B cell (primary cell): ENCODE measurements around the gene DCAKD. TPM values are rescaled to one million over a fixed set of nuclear protein-coding genes. Genes with fewer than 3 reads are reported as not detected.

Experiments used
- ATAC-seq: fragments of 200-7000 bp; cut with Tn5 transposase; one replicate; pipeline ENCODE4 v1.10.0; 2021; ENCODE audit warnings: low read depth, mild to moderate bottlenecking, moderate number of reproducible peaks, moderate library complexity
- CTCF ChIA-PET: fragments of 350-600 bp; sonication (Branson Sonifier 250); formaldehyde crosslinking; loops from one replicate; lab custom pipeline; 2021; ENCODE audit warnings: antibody characterized with exemption, inconsistent platforms; lab: Charles Lee
- POLR2A ChIA-PET: fragments of 350-600 bp; sonication (Branson Sonifier 250); formaldehyde crosslinking; loops from one replicate; lab custom pipeline; 2021; ENCODE audit warnings: antibody characterized with exemption; lab: Charles Lee
- DNase-seq: peaks from one replicate; pipeline ENCODE4 v3.0.0; 2013
- H2AFZ ChIP-seq: 2 replicates; pipeline ENCODE4 v1.6.1; 2012; ENCODE audit warnings: mild to moderate bottlenecking, low read depth, low read length; ENCODE audit not compliant: insufficient read depth, poor library complexity, severe bottlenecking
- H3K27ac ChIP-seq, 2 donors: 1 replicate in 1 of 2; 2 replicates in 1 of 2; pipeline ENCODE4 v1.5.1; 2012 to 2013; ENCODE audit warnings: low read length in 2 of 2, mild to moderate bottlenecking in 2 of 2, moderate library complexity in 1 of 2
- H3K27me3 ChIP-seq, 4 experiments: fragments of 200-600 bp in 1 of 4; sonication (generic) in 1 of 4; replicated peaks in 1 of 4; 1 replicate in 2 of 4; 2 replicates in 2 of 4; pipeline versions ENCODE4 v1.6.1 to v1.7.0; 2013 to 2016; ENCODE audit warnings: low read length in 3 of 4, mild to moderate bottlenecking in 2 of 4, mixed read lengths in 1 of 4, moderate library complexity in 1 of 4; ENCODE audit not compliant: insufficient read depth in 4 of 4, control insufficient read depth in 3 of 4; ENCODE audit errors: control extremely low read depth in 1 of 4
- H3K36me3 ChIP-seq, 2 experiments: replicated peaks in 1 of 2; 1 replicate in 1 of 2; 2 replicates in 1 of 2; pipeline versions ENCODE4 v1.6.1 to v1.7.1; 2013; ENCODE audit warnings: low read length in 1 of 2; ENCODE audit not compliant: insufficient read depth in 2 of 2, control insufficient read depth in 1 of 2; ENCODE audit errors: control extremely low read depth in 1 of 2, extremely low read depth in 1 of 2
- H3K4me1 ChIP-seq, 2 donors: fragments of 200-600 bp in 1 of 2; sonication (generic) in 1 of 2; 1 replicate in 1 of 2; 2 replicates in 1 of 2; pipeline versions ENCODE4 v1.5.1 to v1.6.1; 2013 to 2017; ENCODE audit warnings: low read length in 2 of 2; ENCODE audit not compliant: control insufficient read depth in 2 of 2, insufficient read depth in 2 of 2
- H3K4me2 ChIP-seq: replicated peaks from 2 replicates; pipeline ENCODE3; 2012; ENCODE audit warnings: mild to moderate bottlenecking, low read depth, low read length; ENCODE audit not compliant: poor library complexity, severe bottlenecking
- H3K4me3 ChIP-seq, 5 experiments: fragments of 200-600 bp in 1 of 5; sonication (generic) in 1 of 5; 1 replicate in 3 of 5; 2 replicates in 2 of 5; pipeline versions ENCODE4 v1.5.1 to v1.7.0; 2011 to 2016; ENCODE audit warnings: low read length in 4 of 5, mild to moderate bottlenecking in 4 of 5, low read depth in 2 of 5, control low read depth in 1 of 5, moderate library complexity in 1 of 5; ENCODE audit not compliant: insufficient read depth in 1 of 5; ENCODE audit errors: control extremely low read depth in 1 of 5, extremely low read depth in 1 of 5
- H3K79me2 ChIP-seq: fragments of 200-600 bp; sonication (generic); one replicate; pipeline ENCODE4 v1.6.0; 2016; ENCODE audit warnings: low read length; ENCODE audit not compliant: control insufficient read depth, insufficient read depth
- H3K9ac ChIP-seq: fragments of 200-600 bp; sonication (generic); 2 replicates; pipeline ENCODE4 v1.6.1; 2017; ENCODE audit warnings: mild to moderate bottlenecking, low read length, moderate library complexity
- H3K9me3 ChIP-seq, 3 donors: one replicate each; pipeline versions ENCODE4 v1.6.1 to v1.7.1; 2013; ENCODE audit warnings: low read length in 2 of 3; ENCODE audit not compliant: control insufficient read depth in 2 of 3, insufficient read depth in 1 of 3; ENCODE audit errors: control extremely low read depth in 1 of 3
- H4K20me1 ChIP-seq: 2 replicates; pipeline ENCODE4 v1.6.0; 2012; ENCODE audit warnings: mild to moderate bottlenecking, low read length; ENCODE audit not compliant: insufficient read depth, control insufficient read depth, poor library complexity, severe bottlenecking
- H3K27ac Mint-ChIP-seq: one replicate; pipeline ENCODE4 v1.8.0; 2021; ENCODE audit warnings: mixed read lengths
- H3K27me3 Mint-ChIP-seq: one replicate; pipeline ENCODE4 v1.8.0; 2021; ENCODE audit warnings: mixed read lengths
- H3K4me1 Mint-ChIP-seq: one replicate; pipeline ENCODE4 v1.8.0; 2021; ENCODE audit warnings: mixed read lengths
- H3K4me3 Mint-ChIP-seq: one replicate; pipeline ENCODE4 v1.8.0; 2021; ENCODE audit warnings: mixed read lengths
- H3K9me3 Mint-ChIP-seq: one replicate; pipeline ENCODE4 v1.8.0; 2022; ENCODE audit warnings: mixed read lengths; ENCODE audit not compliant: insufficient read depth
- CTCF ChIP-seq: fragments of 200-600 bp; IDR thresholded peaks from one replicate; pipeline ENCODE4 v1.8.0; 2022; ENCODE audit warnings: antibody characterized with exemption, mild to moderate bottlenecking
- EZH2 ChIP-seq: IDR thresholded peaks from 2 replicates; pipeline ENCODE4 v1.6.1; 2012; ENCODE audit warnings: borderline replicate concordance, low read depth, mild to moderate bottlenecking, moderate library complexity, low read length; ENCODE audit not compliant: insufficient read depth, poor library complexity, severe bottlenecking
- WGBS: methylation state at CpG from one replicate; pipeline ENCODE4 v1.1.5; 2013; ENCODE audit warnings: missing lambda C conversion rate; ENCODE audit not compliant: insufficient coverage; 5-methylcytosine and 5-hydroxymethylcytosine counted together
- intact Hi-C: fragments of 100-400 bp; cut with micrococcal nuclease; formaldehyde crosslinking; loops from one replicate; pipeline ENCODE4 v1.10.0; 2022
- polyA plus RNA-seq: library from polyadenylated mRNA; depleted of rRNA; stranded (reverse); fragments of >200 nt; gene quantifications from 2 replicates; pipeline ENCODE4 v1.2.3, GENCODE V29; 2012
- total RNA-seq, 2 donors: library from RNA; stranded (reverse); fragments of 120-200 nt in 1 of 2; gene quantifications; 1 replicate in 1 of 2; 2 replicates in 1 of 2; pipeline versions ENCODE4 v1.2.3 to v1.2.4, GENCODE V29; 2013 to 2022

The DCAKD gene
- total and polyA plus RNA-seq, 2 donors (not counting 1 experiment from before 2014, with no cell fraction given): 20.6 to 31.5 TPM

GRCh38 chr17:45005700-45006099 is 45.7 kb downstream of the DCAKD start:
- Histone ChIP-seq H3K4me1 (no peaks in the 10 kb centered on the region), H2AFZ (no peak overlapping the region)

GRCh38 chr17:45004388-45004787 is 47.0 kb downstream of the DCAKD start:
- Histone ChIP-seq H3K4me2 (no peak overlapping the region), H3K4me1 (no peaks in the 10 kb centered on the region), H3K9ac (no peak overlapping the region), H3K36me3 (no peaks in the 10 kb centered on the region), H4K20me1 (no peaks in the 10 kb centered on the region), H3K79me2 (no peaks in the 10 kb centered on the region), H3K27ac (no peak overlapping the region), H3K9me3 (peaks cover 0 to 4% (median 3%) of the 10 kb centered on the region in 3 donors), H2AFZ (no peak overlapping the region), H3K27me3 (peaks cover 0 to 26% (median 6%) of the 10 kb centered on the region in 4 experiments), H3K4me3 (no peak overlapping the region)
- Mint-ChIP-seq H3K27ac (no peak overlapping the region), H3K4me3 (no peak overlapping the region), H3K27me3 (peaks cover 35% of the 10 kb centered on the region), H3K9me3 (peaks cover 4% of the 10 kb centered on the region), H3K4me1 (no peaks in the 10 kb centered on the region)
- DNase-seq (no peak), ATAC-seq (no peak)
- ChIA-PET POLR2A (no interaction called here), CTCF (no interaction called here)
- intact Hi-C loops: no loop called here
- TF ChIP-seq CTCF (no peak), EZH2 (no peak)
- WGBS: 76% methylated on average over 2 of the region's 3 CpGs

More at GRCh38 chr17:45005700-45006099, 45.7 kb downstream of the DCAKD start:
- intact Hi-C loops: no loop called here
- Histone ChIP-seq H3K79me2 (no peaks in the 10 kb centered on the region), H3K4me2 (no peak overlapping the region), H3K36me3 (no peaks in the 10 kb centered on the region), H3K4me3 (no peak overlapping the region), H3K9me3 (no peaks in the 10 kb centered on the region), H3K27me3 (peaks cover 0 to 30% (median 6%) of the 10 kb centered on the region in 4 experiments), H3K27ac (no peak overlapping the region), H3K9ac (no peak overlapping the region), H4K20me1 (no peaks in the 10 kb centered on the region)
- 80% methylated on average over 1 of the region's 2 CpGs for WGBS
- H3K27me3 Mint-ChIP-seq: peaks cover 45% of the 10 kb centered on the region
- DNase-seq (no peak), ATAC-seq (no peak)
- H3K4me3 Mint-ChIP-seq: no peak overlapping the region
- ChIA-PET CTCF (no interaction called here), POLR2A (no interaction called here)
- no peak for TF ChIP-seq EZH2
- no peak for TF ChIP-seq CTCF
- H3K9me3 Mint-ChIP-seq: no peaks in the 10 kb centered on the region
- no peak overlapping the region for H3K27ac Mint-ChIP-seq
- H3K4me1 Mint-ChIP-seq: no peaks in the 10 kb centered on the region
